Measurements from ENCODE around the gene RIC8A.

RIC8A gene

GRCh38 chr11:204587-205109, 2.9 kb upstream of the RIC8A start:
- Histone ChIP-seq H3K27me3 (ENCODE audit: control insufficient read depth in 5 of 5, insufficient read depth in 4 of 5, low read length in 5 of 5) (peaks cover 0 to 2% (median 0%) of the 10 kb centered on the region in 5 donors), H3K9ac (ENCODE audit: low read length in 5 of 5) (peak overlapping the region in 2 of 5 donors; percentile 23 to 51), H3K9me3 (ENCODE audit: control insufficient read depth in 5 of 5, low read length in 5 of 5) (no peaks in the 10 kb centered on the region), H3K4me1 (ENCODE audit: control insufficient read depth in 5 of 5, insufficient read depth in 5 of 5, low read length in 5 of 5) (peaks cover 21 to 58% (median 49%) of the 10 kb centered on the region in 5 donors), H3K4me3 (ENCODE audit: low read depth in 1 of 5, low read length in 5 of 5) (no peak overlapping the region), H3K36me3 (ENCODE audit: control insufficient read depth in 5 of 5, insufficient read depth in 5 of 5, low read length in 5 of 5) (peaks cover 0 to 45% (median 37%) of the 10 kb centered on the region in 5 donors), H3K27ac (ENCODE audit: low read depth, low read length) (no peak overlapping the region)

DNA sequence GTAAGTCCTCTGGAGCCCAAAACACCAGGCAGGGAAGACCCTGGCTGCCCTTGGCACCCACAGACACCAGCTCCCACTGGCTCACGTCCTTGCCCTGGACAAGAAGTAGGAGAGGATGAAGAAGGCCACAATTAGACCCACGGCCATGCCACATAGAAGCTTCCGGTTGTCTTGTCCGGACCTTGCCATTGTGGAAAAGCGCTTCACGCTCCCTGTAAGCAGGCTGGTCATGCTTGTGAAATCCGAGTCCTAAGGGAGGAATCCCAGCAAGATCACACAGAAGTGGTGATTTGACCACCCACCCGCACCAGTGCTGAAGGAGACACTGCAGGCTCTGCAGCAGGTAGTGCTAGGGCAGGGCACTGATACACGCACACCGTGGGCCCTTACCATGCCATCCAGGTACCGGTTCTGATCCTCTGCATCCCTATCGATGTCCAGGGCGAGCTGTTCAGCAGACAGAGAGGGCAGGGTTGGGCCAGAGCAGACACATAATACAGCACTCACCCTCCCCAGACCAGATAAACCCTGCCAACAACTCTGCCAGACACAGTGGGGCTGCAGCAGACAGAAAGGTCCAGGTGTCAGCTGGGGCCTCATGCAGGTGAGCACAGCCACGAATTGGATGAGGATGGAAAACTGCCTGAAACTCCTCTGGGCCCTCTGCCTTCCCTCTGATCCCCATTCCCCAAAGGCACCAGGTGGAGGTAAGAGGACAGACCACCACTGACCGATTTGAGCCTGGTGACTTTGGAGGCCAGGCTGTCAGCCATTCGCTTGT, 2.1 kb upstream of the RIC8A start:
- no peak overlapping the region for H3K27ac ChIP-seq (ENCODE audit: low read depth, low read length)
- peaks cover 28 to 65% (median 57%) of the 10 kb centered on the region in 5 donors for H3K4me1 ChIP-seq (ENCODE audit: control insufficient read depth in 5 of 5, insufficient read depth in 5 of 5, low read length in 5 of 5)
- peaks cover 0 to 50% (median 44%) of the 10 kb centered on the region in 5 donors for H3K36me3 ChIP-seq (ENCODE audit: control insufficient read depth in 5 of 5, insufficient read depth in 5 of 5, low read length in 5 of 5)
- H3K27me3 ChIP-seq (ENCODE audit: control insufficient read depth in 5 of 5, insufficient read depth in 4 of 5, low read length in 5 of 5), result peaks cover 0 to 2% (median 0%) of the 10 kb centered on the region in 5 donors
- H3K4me3 ChIP-seq (ENCODE audit: low read depth in 1 of 5, low read length in 5 of 5), result peak overlapping the region; percentile 79 to 97 (median 91)
- peak overlapping the region in 2 of 5 donors; percentile 10 to 97 for H3K9ac ChIP-seq (ENCODE audit: low read length in 5 of 5)
- no peaks in the 10 kb centered on the region for H3K9me3 ChIP-seq (ENCODE audit: control insufficient read depth in 5 of 5, low read length in 5 of 5)

DNA sequence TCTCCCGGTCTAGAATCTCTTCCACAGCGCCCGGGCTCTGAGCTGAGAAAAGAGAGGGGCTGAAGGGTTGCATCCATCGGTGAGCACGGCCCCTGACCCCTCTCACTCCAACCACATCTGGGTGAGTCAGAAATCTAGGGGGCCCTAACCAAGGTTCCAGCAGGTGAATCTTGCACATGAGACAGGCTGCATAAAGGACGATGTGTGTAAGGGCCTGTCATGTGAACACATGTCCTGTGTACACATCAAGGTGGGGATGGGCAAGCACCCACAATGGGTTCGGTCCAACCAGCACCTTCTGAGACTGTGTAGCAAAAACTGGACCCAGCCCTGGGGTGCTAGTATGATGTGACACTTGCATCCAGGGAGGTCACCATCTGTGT, 1.5 kb upstream of the RIC8A start:
- Histone ChIP-seq H3K4me3 (ENCODE audit: low read depth in 1 of 5, low read length in 5 of 5) (peak overlapping the region; percentile 79 to 97 (median 91)), H3K27ac (ENCODE audit: low read depth, low read length) (peak overlapping the region; percentile 97), H3K4me1 (ENCODE audit: control insufficient read depth in 5 of 5, insufficient read depth in 5 of 5, low read length in 5 of 5) (peaks cover 28 to 71% (median 63%) of the 10 kb centered on the region in 5 donors), H3K27me3 (ENCODE audit: control insufficient read depth in 5 of 5, insufficient read depth in 4 of 5, low read length in 5 of 5) (peaks cover 0 to 2% (median 0%) of the 10 kb centered on the region in 5 donors), H3K9me3 (ENCODE audit: control insufficient read depth in 5 of 5, low read length in 5 of 5) (no peaks in the 10 kb centered on the region), H3K36me3 (ENCODE audit: control insufficient read depth in 5 of 5, insufficient read depth in 5 of 5, low read length in 5 of 5) (peaks cover 0 to 50% (median 47%) of the 10 kb centered on the region in 5 donors), H3K9ac (ENCODE audit: low read length in 5 of 5) (peak overlapping the region; percentile 89 to 97 (median 96))

GRCh38 chr11:206526-207207, 841 bp upstream of the RIC8A start:
- Histone ChIP-seq H3K27ac (ENCODE audit: low read depth, low read length) (peak overlapping the region; percentile 97), H3K9ac (ENCODE audit: low read length in 5 of 5) (peak overlapping the region; percentile 89 to 97 (median 96)), H3K9me3 (ENCODE audit: control insufficient read depth in 5 of 5, low read length in 5 of 5) (no peaks in the 10 kb centered on the region), H3K36me3 (ENCODE audit: control insufficient read depth in 5 of 5, insufficient read depth in 5 of 5, low read length in 5 of 5) (peaks cover 0 to 53% (median 52%) of the 10 kb centered on the region in 5 donors), H3K4me1 (ENCODE audit: control insufficient read depth in 5 of 5, insufficient read depth in 5 of 5, low read length in 5 of 5) (peaks cover 28 to 76% (median 61%) of the 10 kb centered on the region in 5 donors), H3K4me3 (ENCODE audit: low read depth in 1 of 5, low read length in 5 of 5) (peak overlapping the region; percentile 79 to 97 (median 91)), H3K27me3 (ENCODE audit: control insufficient read depth in 5 of 5, insufficient read depth in 4 of 5, low read length in 5 of 5) (peaks cover 0 to 2% (median 0%) of the 10 kb centered on the region in 5 donors)

DNA sequence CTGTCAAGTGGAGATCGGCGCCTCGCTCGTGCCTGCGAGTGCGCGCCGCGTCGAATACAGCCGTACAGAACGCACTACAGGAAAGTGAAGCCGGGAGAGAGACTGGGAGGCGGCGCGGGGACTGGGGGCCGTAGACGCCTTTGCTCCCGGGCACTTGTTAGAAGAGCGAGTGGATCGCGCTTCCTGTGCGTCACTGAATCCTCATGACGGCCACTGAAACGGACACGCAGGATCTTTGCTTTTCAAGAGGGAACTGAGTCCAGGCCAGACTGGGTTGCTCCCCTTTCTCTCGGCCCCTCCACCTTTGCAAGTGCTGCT, 314 bp downstream of the RIC8A start:
- Histone ChIP-seq H3K27ac (ENCODE audit: low read depth, low read length) (peak overlapping the region; percentile 97), H3K27me3 (ENCODE audit: control insufficient read depth in 5 of 5, insufficient read depth in 4 of 5, low read length in 5 of 5) (peaks cover 0 to 2% (median 0%) of the 10 kb centered on the region in 5 donors), H3K4me3 (ENCODE audit: low read depth in 1 of 5, low read length in 5 of 5) (peak overlapping the region; percentile 79 to 99 (median 91)), H3K9me3 (ENCODE audit: control insufficient read depth in 5 of 5, low read length in 5 of 5) (no peaks in the 10 kb centered on the region), H3K36me3 (ENCODE audit: control insufficient read depth in 5 of 5, insufficient read depth in 5 of 5, low read length in 5 of 5) (peaks cover 0 to 63% (median 59%) of the 10 kb centered on the region in 5 donors), H3K9ac (ENCODE audit: low read length in 5 of 5) (peak overlapping the region; percentile 63 to 97 (median 90)), H3K4me1 (ENCODE audit: control insufficient read depth in 5 of 5, insufficient read depth in 5 of 5, low read length in 5 of 5) (peaks cover 28 to 71% (median 60%) of the 10 kb centered on the region in 5 donors)

- peak overlapping the region; percentile 63 to 97 (median 90) for H3K9ac ChIP-seq (ENCODE audit: low read length in 5 of 5)
- H3K27ac ChIP-seq (ENCODE audit: low read depth, low read length), result peak overlapping the region; percentile 97
- H3K4me1 ChIP-seq (ENCODE audit: control insufficient read depth in 5 of 5, insufficient read depth in 5 of 5, low read length in 5 of 5), result peaks cover 28 to 71% (median 60%) of the 10 kb centered on the region in 5 donors
- H3K27me3 ChIP-seq (ENCODE audit: control insufficient read depth in 5 of 5, insufficient read depth in 4 of 5, low read length in 5 of 5), result peaks cover 0 to 2% (median 0%) of the 10 kb centered on the region in 5 donors
- H3K36me3 ChIP-seq (ENCODE audit: control insufficient read depth in 5 of 5, insufficient read depth in 5 of 5, low read length in 5 of 5), result peaks cover 0 to 63% (median 60%) of the 10 kb centered on the region in 5 donors
- no peaks in the 10 kb centered on the region for H3K9me3 ChIP-seq (ENCODE audit: control insufficient read depth in 5 of 5, low read length in 5 of 5)
- H3K4me3 ChIP-seq (ENCODE audit: low read depth in 1 of 5, low read length in 5 of 5), result peak overlapping the region; percentile 79 to 99 (median 91)
Measured at GRCh38 chr11:208181-208916, 841 bp downstream of the RIC8A start.

- peak overlapping the region; percentile 77 to 97 (median 84) for H3K4me3 ChIP-seq (ENCODE audit: low read depth in 1 of 5, low read length in 5 of 5)
- H3K9me3 ChIP-seq (ENCODE audit: control insufficient read depth in 5 of 5, low read length in 5 of 5), result no peaks in the 10 kb centered on the region
- H3K36me3 ChIP-seq (ENCODE audit: control insufficient read depth in 5 of 5, insufficient read depth in 5 of 5, low read length in 5 of 5), result peaks cover 0 to 60% (median 59%) of the 10 kb centered on the region in 5 donors
- peaks cover 0 to 2% (median 0%) of the 10 kb centered on the region in 5 donors for H3K27me3 ChIP-seq (ENCODE audit: control insufficient read depth in 5 of 5, insufficient read depth in 4 of 5, low read length in 5 of 5)
- H3K9ac ChIP-seq (ENCODE audit: low read length in 5 of 5), result peak overlapping the region; percentile 38 to 97 (median 83)
- H3K4me1 ChIP-seq (ENCODE audit: control insufficient read depth in 5 of 5, insufficient read depth in 5 of 5, low read length in 5 of 5), result peaks cover 28 to 66% (median 56%) of the 10 kb centered on the region in 5 donors
- H3K27ac ChIP-seq (ENCODE audit: low read depth, low read length), result peak overlapping the region; percentile 97
Measured at GRCh38 chr11:208917-209260, 1.4 kb downstream of the RIC8A start.

GRCh38 chr11:209275-210121, 2.0 kb downstream of the RIC8A start:
- H3K36me3 ChIP-seq (ENCODE audit: control insufficient read depth in 5 of 5, insufficient read depth in 5 of 5, low read length in 5 of 5), result peaks cover 0 to 60% (median 59%) of the 10 kb centered on the region in 5 donors
- peak overlapping the region; percentile 97 for H3K27ac ChIP-seq (ENCODE audit: low read depth, low read length)
- peak overlapping the region; percentile 38 to 90 (median 83) for H3K9ac ChIP-seq (ENCODE audit: low read length in 5 of 5)
- no peaks in the 10 kb centered on the region for H3K9me3 ChIP-seq (ENCODE audit: control insufficient read depth in 5 of 5, low read length in 5 of 5)
- H3K4me1 ChIP-seq (ENCODE audit: control insufficient read depth in 5 of 5, insufficient read depth in 5 of 5, low read length in 5 of 5), result peaks cover 28 to 60% (median 51%) of the 10 kb centered on the region in 5 donors
- H3K4me3 ChIP-seq (ENCODE audit: low read depth in 1 of 5, low read length in 5 of 5), result peak overlapping the region; percentile 77 to 97 (median 84)
- H3K27me3 ChIP-seq (ENCODE audit: control insufficient read depth in 5 of 5, insufficient read depth in 4 of 5, low read length in 5 of 5), result peaks cover 0 to 2% (median 0%) of the 10 kb centered on the region in 5 donors

All from subcutaneous abdominal adipose tissue (tissue), 5 donors.